Measurements from ENCODE around the gene TSPAN16.
A peak's percentile ranks its signal among the peaks of the same experiment; 100 is the strongest.

TSPAN16 gene

DNA sequence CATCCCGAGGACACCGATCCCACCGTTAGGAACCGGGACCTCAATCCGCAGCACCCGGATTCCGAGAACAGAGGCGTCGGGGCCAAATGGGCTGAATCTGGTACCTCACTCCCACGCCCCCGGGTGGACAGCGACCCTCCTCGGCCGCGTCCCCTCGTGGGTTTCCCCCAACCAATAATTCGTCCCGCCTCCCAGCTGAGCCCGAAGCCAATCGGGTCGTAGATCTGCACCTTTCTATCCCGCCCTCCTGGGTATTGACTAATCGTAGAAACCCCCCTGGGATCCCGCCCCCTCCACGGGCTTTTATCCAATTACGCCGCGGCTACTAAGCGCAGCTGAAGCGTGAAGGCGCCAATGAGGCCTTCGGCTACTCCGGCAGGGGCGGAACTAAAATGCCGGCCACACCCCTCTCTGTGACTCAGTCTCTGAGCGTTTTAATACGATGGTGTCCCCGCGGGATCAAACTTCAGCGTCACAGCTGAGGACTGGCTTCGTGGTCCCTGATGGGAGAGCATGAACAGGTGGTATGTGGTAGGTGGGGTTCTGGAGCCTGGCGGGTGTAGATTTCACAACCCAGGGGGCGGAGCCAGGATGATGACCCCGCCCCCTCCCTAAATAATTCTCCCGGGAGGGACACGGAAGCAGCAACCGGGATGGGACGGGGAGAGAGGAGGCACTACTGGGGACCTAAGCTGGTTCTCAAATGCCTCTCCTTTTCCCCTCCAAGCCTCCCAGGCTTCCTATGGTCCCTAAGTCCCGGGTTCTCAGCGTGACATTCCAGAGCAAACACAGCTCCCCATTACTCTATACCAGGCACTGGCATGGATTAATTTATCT, 50.4 kb downstream of the TSPAN16 start, which contains the start of the genes CCDC159 and TMEM205 (continued):
- TF ChIP-seq, protein P1, sequence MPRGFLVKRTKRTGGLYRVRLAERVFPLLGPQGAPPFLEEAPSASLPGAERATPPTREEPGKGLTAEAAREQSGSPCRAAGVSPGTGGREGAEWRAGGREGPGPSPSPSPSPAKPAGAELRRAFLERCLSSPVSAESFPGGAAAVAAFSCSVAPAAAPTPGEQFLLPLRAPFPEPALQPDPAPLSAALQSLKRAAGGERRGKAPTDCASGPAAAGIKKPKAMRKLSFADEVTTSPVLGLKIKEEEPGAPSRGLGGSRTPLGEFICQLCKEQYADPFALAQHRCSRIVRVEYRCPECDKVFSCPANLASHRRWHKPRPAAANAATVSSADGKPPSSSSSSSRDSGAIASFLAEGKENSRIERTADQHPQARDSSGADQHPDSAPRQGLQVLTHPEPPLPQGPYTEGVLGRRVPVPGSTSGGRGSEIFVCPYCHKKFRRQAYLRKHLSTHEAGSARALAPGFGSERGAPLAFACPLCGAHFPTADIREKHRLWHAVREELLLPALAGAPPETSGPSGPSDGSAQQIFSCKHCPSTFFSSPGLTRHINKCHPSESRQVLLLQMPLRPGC (tag by site-specific recombination; IDR thresholded peaks at IDR 0.05): no peak
- TF ChIP-seq ZNF777 (tag by site-specific recombination; IDR thresholded peaks at IDR 0.05; ENCODE audit: borderline replicate concordance): no peak
- TF ChIP-seq ZNF114 (tag by site-specific recombination; IDR thresholded peaks at IDR 0.05): no peak
- peak; percentile 73 for TF ChIP-seq ZNF600 (tag by site-specific recombination; IDR thresholded peaks at IDR 0.05)
- TF ChIP-seq ZNF423 (tag by site-specific recombination; IDR thresholded peaks at IDR 0.05): no peak
- TF ChIP-seq ZNF830 (tag by site-specific recombination; IDR thresholded peaks at IDR 0.05; ENCODE audit: low read depth): no peak
- TF ChIP-seq, protein P2, sequence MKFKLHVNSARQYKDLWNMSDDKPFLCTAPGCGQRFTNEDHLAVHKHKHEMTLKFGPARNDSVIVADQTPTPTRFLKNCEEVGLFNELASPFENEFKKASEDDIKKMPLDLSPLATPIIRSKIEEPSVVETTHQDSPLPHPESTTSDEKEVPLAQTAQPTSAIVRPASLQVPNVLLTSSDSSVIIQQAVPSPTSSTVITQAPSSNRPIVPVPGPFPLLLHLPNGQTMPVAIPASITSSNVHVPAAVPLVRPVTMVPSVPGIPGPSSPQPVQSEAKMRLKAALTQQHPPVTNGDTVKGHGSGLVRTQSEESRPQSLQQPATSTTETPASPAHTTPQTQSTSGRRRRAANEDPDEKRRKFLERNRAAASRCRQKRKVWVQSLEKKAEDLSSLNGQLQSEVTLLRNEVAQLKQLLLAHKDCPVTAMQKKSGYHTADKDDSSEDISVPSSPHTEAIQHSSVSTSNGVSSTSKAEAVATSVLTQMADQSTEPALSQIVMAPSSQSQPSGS (tag by site-specific recombination; IDR thresholded peaks at IDR 0.05; ENCODE audit: low read depth): no peak
- peak; percentile 40; the same call in 1 of the 2 replicates for TF ChIP-seq ZFP69B (tag by site-specific recombination; IDR thresholded peaks at IDR 0.05)
- TF ChIP-seq, protein P3, sequence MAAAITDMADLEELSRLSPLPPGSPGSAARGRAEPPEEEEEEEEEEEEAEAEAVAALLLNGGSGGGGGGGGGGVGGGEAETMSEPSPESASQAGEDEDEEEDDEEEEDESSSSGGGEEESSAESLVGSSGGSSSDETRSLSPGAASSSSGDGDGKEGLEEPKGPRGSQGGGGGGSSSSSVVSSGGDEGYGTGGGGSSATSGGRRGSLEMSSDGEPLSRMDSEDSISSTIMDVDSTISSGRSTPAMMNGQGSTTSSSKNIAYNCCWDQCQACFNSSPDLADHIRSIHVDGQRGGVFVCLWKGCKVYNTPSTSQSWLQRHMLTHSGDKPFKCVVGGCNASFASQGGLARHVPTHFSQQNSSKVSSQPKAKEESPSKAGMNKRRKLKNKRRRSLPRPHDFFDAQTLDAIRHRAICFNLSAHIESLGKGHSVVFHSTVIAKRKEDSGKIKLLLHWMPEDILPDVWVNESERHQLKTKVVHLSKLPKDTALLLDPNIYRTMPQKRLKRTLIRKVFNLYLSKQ (tag by site-specific recombination; IDR thresholded peaks at IDR 0.05; ENCODE audit: borderline replicate concordance): no peak

DNA sequence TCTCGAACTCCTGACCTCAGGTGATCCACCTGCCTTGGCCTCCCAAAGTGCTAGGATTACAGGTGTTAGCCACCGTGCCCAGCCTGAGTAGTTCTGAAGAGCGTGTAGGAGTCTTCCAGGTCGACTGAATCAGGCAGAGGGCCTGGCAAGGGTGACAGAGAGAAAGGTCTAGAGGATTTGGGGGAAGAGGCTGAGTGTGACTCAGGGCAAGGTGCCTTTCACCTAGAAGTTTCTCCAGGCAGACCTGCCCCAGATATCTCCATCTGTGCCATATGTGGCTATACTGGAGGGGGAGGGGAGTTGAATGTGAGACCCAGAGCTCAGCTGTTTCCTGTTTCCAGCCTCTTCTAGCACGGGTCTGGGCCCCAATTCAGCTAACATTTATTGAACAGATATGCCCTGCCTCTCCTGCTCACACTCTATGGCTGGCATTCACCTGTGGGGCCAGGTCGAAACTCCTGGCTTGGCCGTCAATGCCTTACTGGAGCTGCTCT, 51.6 kb downstream of the TSPAN16 start:
- Histone ChIP-seq H3K27ac (ENCODE audit: extremely low read depth, low read depth, low read length) (no peak overlapping the region), H3K36me3 (ENCODE audit: control insufficient read depth in 2 of 2, insufficient read depth in 1 of 2, low read length in 2 of 2) (peaks cover 0 to 2% of the 10 kb centered on the region in 2 experiments; a peak in 1 of 3 replicates), H3K4me1 (ENCODE audit: control insufficient read depth, insufficient read depth, low read length) (no peaks in the 10 kb centered on the region), H3K9me3 (ENCODE audit: control insufficient read depth, insufficient read depth, low read depth, low read length) (no peaks in the 10 kb centered on the region), H3K4me3 (ENCODE audit: low read depth, low read length) (no peak overlapping the region)
- POLR2A ChIA-PET: interaction anchor here (1.6 to 3.2 kb wide), 2 partner anchors 28 to 88 kb away, joined by 6 to 36 read pairs; partner anchors contain the start of genes ODAD3, PRKCSH and SWSAP1
- CTCF ChIA-PET: interaction anchor here (2.1 kb wide), 1 partner anchor 33 kb away, joined by 19 read pairs; no protein-coding TSS in a partner anchor
- no peak for TF ChIP-seq ZNF426 (tag by site-specific recombination; IDR thresholded peaks at IDR 0.05)
- TF ChIP-seq, protein P4, sequence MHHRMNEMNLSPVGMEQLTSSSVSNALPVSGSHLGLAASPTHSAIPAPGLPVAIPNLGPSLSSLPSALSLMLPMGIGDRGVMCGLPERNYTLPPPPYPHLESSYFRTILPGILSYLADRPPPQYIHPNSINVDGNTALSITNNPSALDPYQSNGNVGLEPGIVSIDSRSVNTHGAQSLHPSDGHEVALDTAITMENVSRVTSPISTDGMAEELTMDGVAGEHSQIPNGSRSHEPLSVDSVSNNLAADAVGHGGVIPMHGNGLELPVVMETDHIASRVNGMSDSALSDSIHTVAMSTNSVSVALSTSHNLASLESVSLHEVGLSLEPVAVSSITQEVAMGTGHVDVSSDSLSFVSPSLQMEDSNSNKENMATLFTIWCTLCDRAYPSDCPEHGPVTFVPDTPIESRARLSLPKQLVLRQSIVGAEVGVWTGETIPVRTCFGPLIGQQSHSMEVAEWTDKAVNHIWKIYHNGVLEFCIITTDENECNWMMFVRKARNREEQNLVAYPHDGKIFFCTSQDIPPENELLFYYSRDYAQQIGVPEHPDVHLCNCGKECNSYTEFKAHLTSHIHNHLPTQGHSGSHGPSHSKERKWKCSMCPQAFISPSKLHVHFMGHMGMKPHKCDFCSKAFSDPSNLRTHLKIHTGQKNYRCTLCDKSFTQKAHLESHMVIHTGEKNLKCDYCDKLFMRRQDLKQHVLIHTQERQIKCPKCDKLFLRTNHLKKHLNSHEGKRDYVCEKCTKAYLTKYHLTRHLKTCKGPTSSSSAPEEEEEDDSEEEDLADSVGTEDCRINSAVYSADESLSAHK (tag by site-specific recombination; IDR thresholded peaks at IDR 0.05): no peak
- TF ChIP-seq ZNF530 (tag by site-specific recombination; IDR thresholded peaks at IDR 0.05; ENCODE audit: low read depth): no peak
- TF ChIP-seq ZNF324 (tag by site-specific recombination; IDR thresholded peaks at IDR 0.05): no peak
- TF ChIP-seq BCL11B (tag by site-specific recombination; IDR thresholded peaks at IDR 0.05; ENCODE audit: low read depth): no peak
- no peak for TF ChIP-seq ZNF169 (tag by site-specific recombination; IDR thresholded peaks at IDR 0.05)
- TF ChIP-seq ZNF610 (tag by site-specific recombination; IDR thresholded peaks at IDR 0.05; ENCODE audit: borderline replicate concordance): no peak
- TF ChIP-seq HOXC10 (CRISPR knock-in tag; IDR thresholded peaks at IDR 0.05): no peak
- no peak for TF ChIP-seq OSR2 (tag by site-specific recombination; IDR thresholded peaks at IDR 0.05)
- no peak for TF ChIP-seq ZBTB48 (tag by site-specific recombination; IDR thresholded peaks at IDR 0.05)
- TF ChIP-seq ZNF549 (tag by site-specific recombination; IDR thresholded peaks at IDR 0.05): no peak
- no peak for TF ChIP-seq ZSCAN16 (tag by site-specific recombination; IDR thresholded peaks at IDR 0.05)
- TF ChIP-seq ZNF202 (tag by site-specific recombination; IDR thresholded peaks at IDR 0.05; ENCODE audit: borderline replicate concordance): no peak
- TF ChIP-seq ZNF792 (tag by site-specific recombination; IDR thresholded peaks at IDR 0.05): no peak
- TF ChIP-seq ZNF571 (tag by site-specific recombination; IDR thresholded peaks at IDR 0.05): no peak
- TF ChIP-seq TRIM28 (IDR thresholded peaks at IDR 0.05; ENCODE audit: borderline replicate concordance, low read length): no peak
- no peak for TF ChIP-seq SP7 (tag by site-specific recombination; IDR thresholded peaks at IDR 0.05)
- TF ChIP-seq ZNF701 (tag by site-specific recombination; IDR thresholded peaks at IDR 0.05): no peak
